ENCODE results near the gene PLXNA4.

- TF ChIP-seq, protein P1, sequence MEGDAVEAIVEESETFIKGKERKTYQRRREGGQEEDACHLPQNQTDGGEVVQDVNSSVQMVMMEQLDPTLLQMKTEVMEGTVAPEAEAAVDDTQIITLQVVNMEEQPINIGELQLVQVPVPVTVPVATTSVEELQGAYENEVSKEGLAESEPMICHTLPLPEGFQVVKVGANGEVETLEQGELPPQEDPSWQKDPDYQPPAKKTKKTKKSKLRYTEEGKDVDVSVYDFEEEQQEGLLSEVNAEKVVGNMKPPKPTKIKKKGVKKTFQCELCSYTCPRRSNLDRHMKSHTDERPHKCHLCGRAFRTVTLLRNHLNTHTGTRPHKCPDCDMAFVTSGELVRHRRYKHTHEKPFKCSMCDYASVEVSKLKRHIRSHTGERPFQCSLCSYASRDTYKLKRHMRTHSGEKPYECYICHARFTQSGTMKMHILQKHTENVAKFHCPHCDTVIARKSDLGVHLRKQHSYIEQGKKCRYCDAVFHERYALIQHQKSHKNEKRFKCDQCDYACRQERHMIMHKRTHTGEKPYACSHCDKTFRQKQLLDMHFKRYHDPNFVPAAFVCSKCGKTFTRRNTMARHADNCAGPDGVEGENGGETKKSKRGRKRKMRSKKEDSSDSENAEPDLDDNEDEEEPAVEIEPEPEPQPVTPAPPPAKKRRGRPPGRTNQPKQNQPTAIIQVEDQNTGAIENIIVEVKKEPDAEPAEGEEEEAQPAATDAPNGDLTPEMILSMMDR (IDR thresholded peaks at IDR 0.05): no peak
- TF ChIP-seq EZH2 (IDR thresholded peaks at IDR 0.05; ENCODE audit: borderline replicate concordance, insufficient read depth, low read depth, low read length, poor library complexity, severe bottlenecking): no peak
Observed at GRCh38 chr7:132558815-132559214, 17.5 kb downstream of the PLXNA4 start.

All from B cell (primary cell).